ENCODE measurements around the gene MUC5B. TPM values are rescaled to one million over a fixed set of nuclear protein-coding genes. Genes with fewer than 3 reads are reported as not detected.
A peak's percentile ranks its signal among the peaks of the same experiment; 100 is the strongest.
"Not testable (repeated sequence)": the region's sequence is repeated elsewhere in the genome, so short reads cannot be mapped to it uniquely, and the experiment has no call there.

The MUC5B gene
- total RNA-seq, 1 donor from 2014 or later: 57.5 TPM

DNA sequence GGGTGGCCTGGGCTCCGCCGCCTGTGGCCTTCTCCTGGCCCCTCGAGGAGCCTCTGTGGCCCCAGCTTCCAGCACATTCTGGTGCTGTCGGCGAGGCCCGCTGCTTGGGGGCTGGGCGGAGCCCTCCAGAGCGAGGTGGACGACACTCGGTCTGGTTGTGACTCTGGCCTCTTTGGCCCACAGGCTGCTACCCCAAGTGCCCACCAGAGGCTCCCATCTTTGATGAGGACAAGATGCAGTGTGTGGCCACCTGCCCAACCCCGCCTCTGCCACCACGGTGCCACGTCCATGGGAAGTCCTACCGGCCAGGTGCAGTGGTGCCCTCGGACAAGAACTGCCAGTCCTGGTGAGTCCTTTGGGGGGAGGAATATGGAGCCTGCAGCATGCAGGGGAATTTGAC is 42.7 kb upstream of the MUC5B start:
- Histone ChIP-seq H3K36me3 (no peaks in the 10 kb centered on the region), H3K27ac (no peak overlapping the region), H3K4me1 (no peaks in the 10 kb centered on the region), H3K9me3 (no peaks in the 10 kb centered on the region), H3K27me3 (ENCODE audit: low read depth) (peaks cover 5% of the 10 kb centered on the region), H3K4me3 (no peak overlapping the region)
- intact Hi-C loops (cut with DNase I): no loop called here
- no peak for ATAC-seq
- no peak for TF ChIP-seq CTCF (IDR thresholded peaks at IDR 0.05)
- DNase-seq: no peak

DNA sequence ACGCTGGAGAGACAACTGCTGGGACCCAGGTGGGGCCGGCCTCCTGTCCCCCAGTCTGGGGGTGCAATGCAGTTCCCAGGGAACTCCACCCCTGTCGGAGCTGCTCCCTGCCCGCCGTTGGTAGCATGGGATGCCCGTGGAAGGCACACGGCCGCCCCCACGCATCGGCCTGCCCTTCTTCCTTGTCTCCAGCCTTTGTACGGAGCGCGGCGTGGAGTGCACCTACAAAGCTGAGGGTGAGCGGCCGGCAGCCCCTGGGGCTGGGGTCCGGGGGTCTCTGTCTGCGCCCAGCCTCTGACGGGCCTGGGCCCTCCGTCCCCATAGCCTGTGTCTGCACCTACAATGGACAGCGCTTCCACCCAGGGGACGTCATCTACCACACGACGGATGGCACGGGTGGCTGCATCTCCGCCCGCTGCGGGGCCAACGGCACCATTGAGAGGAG is 41.9 kb upstream of the MUC5B start:
- no peak for ATAC-seq
- DNase-seq: no peak

DNA sequence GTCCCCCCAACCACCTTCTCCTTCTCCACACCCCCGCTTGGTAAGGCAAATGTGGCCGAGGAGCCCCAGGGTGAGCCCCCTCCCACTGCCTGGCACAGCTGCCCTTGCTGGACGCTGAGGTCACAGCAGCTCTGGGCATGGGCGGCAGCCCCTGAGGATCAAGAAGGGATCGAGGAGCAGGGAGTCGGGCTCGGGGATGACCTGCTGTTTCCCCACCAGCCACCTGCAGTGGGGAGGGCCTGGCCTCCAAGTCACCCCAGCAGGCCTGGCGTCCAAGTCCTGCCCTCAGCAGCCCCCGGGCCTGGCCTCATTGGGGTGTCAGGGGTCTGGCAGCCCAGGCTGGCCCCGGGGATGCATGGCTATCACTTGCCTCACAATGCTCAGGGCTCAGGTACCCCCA is 41.4 kb upstream of the MUC5B start:
- ATAC-seq: no peak

More for the DNA sequence above, 41.9 kb upstream of the MUC5B start:
- Histone ChIP-seq H3K4me1 (no peaks in the 10 kb centered on the region), H3K27me3 (ENCODE audit: low read depth) (peaks cover 5% of the 10 kb centered on the region), H3K9me3 (no peaks in the 10 kb centered on the region), H3K4me3 (no peak overlapping the region), H3K27ac (no peak overlapping the region), H3K36me3 (no peaks in the 10 kb centered on the region)
- no peak for TF ChIP-seq CTCF (IDR thresholded peaks at IDR 0.05)
- intact Hi-C loops (cut with DNase I): no loop called here

GRCh38 chr11:1181853-1182535 is 40.9 kb upstream of the MUC5B start:
- Histone ChIP-seq H3K27ac (no peak overlapping the region), H3K4me1 (no peaks in the 10 kb centered on the region), H3K9me3 (no peaks in the 10 kb centered on the region), H3K36me3 (no peaks in the 10 kb centered on the region), H3K27me3 (ENCODE audit: low read depth) (peaks cover 5% of the 10 kb centered on the region), H3K4me3 (no peak overlapping the region)
- intact Hi-C loops (cut with DNase I): no loop called here
- DNase-seq (no peak), ATAC-seq (peak in 1 of 2 donors; percentile 5)
- no peak for TF ChIP-seq CTCF (IDR thresholded peaks at IDR 0.05)

More for the DNA sequence above, 41.4 kb upstream of the MUC5B start:
- intact Hi-C loops (cut with DNase I): no loop called here
- no peak overlapping the region for H3K27ac ChIP-seq
- no peaks in the 10 kb centered on the region for H3K9me3 ChIP-seq
- no peaks in the 10 kb centered on the region for H3K36me3 ChIP-seq
- H3K4me3 ChIP-seq: no peak overlapping the region
- no peaks in the 10 kb centered on the region for H3K4me1 ChIP-seq
- no peak for TF ChIP-seq CTCF (IDR thresholded peaks at IDR 0.05)
- DNase-seq: no peak
- peaks cover 5% of the 10 kb centered on the region for H3K27me3 ChIP-seq (ENCODE audit: low read depth)

GRCh38 chr11:1184139-1184538 is 38.7 kb upstream of the MUC5B start:
- DNase-seq; intact Hi-C loops (cut with DNase I): not testable (repeated sequence)

DNA sequence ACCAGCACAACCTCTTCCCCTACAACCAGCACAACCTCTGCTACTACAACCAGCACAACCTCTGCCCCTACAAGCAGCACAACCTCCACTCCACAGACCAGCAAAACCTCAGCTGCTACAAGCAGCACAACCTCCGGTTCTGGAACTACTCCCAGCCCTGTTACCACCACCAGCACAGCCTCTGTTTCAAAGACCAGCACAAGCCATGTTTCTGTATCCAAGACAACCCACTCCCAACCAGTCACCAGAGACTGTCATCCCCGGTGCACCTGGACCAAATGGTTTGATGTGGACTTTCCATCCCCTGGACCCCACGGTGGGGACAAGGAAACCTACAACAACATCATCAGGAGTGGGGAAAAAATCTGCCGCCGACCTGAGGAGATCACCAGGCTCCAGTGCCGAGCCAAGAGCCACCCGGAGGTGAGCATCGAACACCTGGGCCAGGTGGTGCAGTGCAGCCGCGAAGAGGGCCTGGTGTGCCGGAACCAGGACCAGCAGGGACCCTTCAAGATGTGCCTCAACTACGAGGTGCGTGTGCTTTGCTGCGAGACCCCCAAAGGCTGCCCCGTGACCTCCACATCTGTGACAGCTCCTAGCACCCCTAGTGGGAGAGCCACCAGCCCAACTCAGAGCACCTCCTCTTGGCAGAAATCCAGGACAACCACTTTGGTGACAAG is 34.3 kb upstream of the MUC5B start:
- H3K27me3 ChIP-seq (ENCODE audit: low read depth); H3K27ac ChIP-seq; intact Hi-C loops (cut with DNase I); H3K4me1 ChIP-seq; H3K36me3 ChIP-seq; H3K4me3 ChIP-seq; H3K9me3 ChIP-seq; ATAC-seq: not testable (repeated sequence)
- peak; percentile 19 for DNase-seq

More at GRCh38 chr11:1184139-1184538, 38.7 kb upstream of the MUC5B start:
- H3K36me3 ChIP-seq; H3K27ac ChIP-seq; H3K4me3 ChIP-seq; H3K27me3 ChIP-seq (ENCODE audit: low read depth); H3K9me3 ChIP-seq; ATAC-seq; H3K4me1 ChIP-seq: not testable (repeated sequence)

- H3K4me3 ChIP-seq; H3K4me1 ChIP-seq; H3K9me3 ChIP-seq; H3K36me3 ChIP-seq; H3K27me3 ChIP-seq (ENCODE audit: low read depth); H3K27ac ChIP-seq; ATAC-seq; intact Hi-C loops (cut with DNase I): not testable (repeated sequence)
- DNase-seq: peak; percentile 4
Observed at GRCh38 chr11:1189816-1190215, 33.0 kb upstream of the MUC5B start.

DNA sequence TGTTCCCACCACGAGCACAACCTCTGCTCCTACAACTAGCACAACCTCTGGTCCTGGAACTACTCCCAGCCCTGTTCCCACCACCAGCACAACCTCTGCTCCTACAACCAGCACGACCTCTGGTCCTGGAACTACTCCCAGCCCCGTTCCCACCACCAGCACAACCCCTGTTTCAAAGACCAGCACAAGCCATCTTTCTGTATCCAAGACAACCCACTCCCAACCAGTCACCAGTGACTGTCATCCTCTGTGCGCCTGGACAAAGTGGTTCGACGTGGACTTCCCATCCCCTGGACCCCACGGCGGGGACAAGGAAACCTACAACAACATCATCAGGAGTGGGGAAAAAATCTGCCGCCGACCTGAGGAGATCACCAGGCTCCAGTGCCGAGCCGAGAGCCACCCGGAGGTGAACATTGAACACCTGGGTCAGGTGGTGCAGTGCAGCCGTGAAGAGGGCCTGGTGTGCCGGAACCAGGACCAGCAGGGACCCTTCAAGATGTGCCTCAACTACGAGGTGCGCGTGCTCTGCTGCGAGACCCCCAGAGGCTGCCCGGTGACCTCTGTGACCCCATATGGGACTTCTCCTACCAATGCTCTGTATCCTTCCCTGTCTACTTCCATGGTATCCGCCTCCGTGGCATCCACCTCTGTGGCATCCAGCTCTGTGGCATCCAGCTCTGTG is 30.9 kb upstream of the MUC5B start:
- intact Hi-C loops (cut with DNase I); H3K4me3 ChIP-seq; ATAC-seq; H3K9me3 ChIP-seq; H3K36me3 ChIP-seq; H3K4me1 ChIP-seq; H3K27ac ChIP-seq; DNase-seq: not testable (repeated sequence)
- peaks cover 13% of the 10 kb centered on the region for H3K27me3 ChIP-seq (ENCODE audit: low read depth)
